Activated CD8-positive, alpha-beta memory T cell treated with anti-CD3 and anti-CD28 coated beads, Interleukin-2, amount 10 ng/mL, durations not matched to agents 7 days and 5 days (primary cell): Measurements from ENCODE around the gene NFATC1. TPM values are rescaled to one million over a fixed set of nuclear protein-coding genes. Genes with fewer than 3 reads are reported as not detected.

ENCODE experiments used
- ATAC-seq: fragments of 150-1000 bp; cut with Tn5 transposase; one replicate; pipeline ENCODE4 v1.10.0; 2021; ENCODE audit warnings: moderate library complexity
- CTCF ChIA-PET: fragments of 350-600 bp; sonication (Branson Sonifier 250); formaldehyde crosslinking; loops from one replicate; lab custom pipeline; 2021; ENCODE audit warnings: antibody characterized with exemption; lab: Charles Lee
- DNase-seq: peaks from one replicate; pipeline ENCODE4 v3.0.0-alpha.2; 2020
- H3K27ac Mint-ChIP-seq: one replicate; pipeline ENCODE4 v1.8.0; 2021; ENCODE audit warnings: mild to moderate bottlenecking, mixed read lengths
- H3K27me3 Mint-ChIP-seq: one replicate; pipeline ENCODE4 v1.8.0; 2021; ENCODE audit warnings: mixed read lengths
- H3K36me3 Mint-ChIP-seq: one replicate; pipeline ENCODE4 v1.8.0; 2021; ENCODE audit warnings: mild to moderate bottlenecking, mixed read lengths
- H3K4me1 Mint-ChIP-seq: one replicate; pipeline ENCODE4 v1.8.0; 2021; ENCODE audit warnings: mixed read lengths
- H3K4me3 Mint-ChIP-seq: one replicate; pipeline ENCODE4 v1.8.0; 2021; ENCODE audit warnings: mild to moderate bottlenecking, moderate library complexity, mixed read lengths
- H3K9me3 Mint-ChIP-seq: one replicate; pipeline ENCODE4 v1.8.0; 2022; ENCODE audit warnings: low read depth, mixed read lengths
- total RNA-seq, 2 experiments: library from RNA; stranded (reverse); gene quantifications; one replicate each; pipeline ENCODE4 v1.2.3, GENCODE V29; 2021

NFATC1 gene
- total RNA-seq, 2 experiments from 2014 or later: 25.7 to 27.8 TPM

- CTCF ChIA-PET: no interaction called here
- Mint-ChIP-seq H3K4me1 (no peaks in the 10 kb centered on the region), H3K4me3 (no peak overlapping the region), H3K9me3 (no peaks in the 10 kb centered on the region), H3K36me3 (no peaks in the 10 kb centered on the region), H3K27me3 (no peaks in the 10 kb centered on the region), H3K27ac (no peak overlapping the region)
- no peak for ATAC-seq
- no peak for DNase-seq
These were observed 58.3 kb downstream of the NFATC1 start for GRCh38 chr18:79453816-79454735.

GRCh38 chr18:79455261-79455660, 59.5 kb downstream of the NFATC1 start:
- Mint-ChIP-seq H3K27ac (no peak overlapping the region), H3K27me3 (no peaks in the 10 kb centered on the region), H3K9me3 (no peaks in the 10 kb centered on the region), H3K4me3 (no peak overlapping the region), H3K4me1 (peaks cover 3% of the 10 kb centered on the region), H3K36me3 (no peaks in the 10 kb centered on the region)
- CTCF ChIA-PET: no interaction called here
- no peak for DNase-seq
- no peak for ATAC-seq

- Mint-ChIP-seq H3K36me3 (no peaks in the 10 kb centered on the region), H3K27me3 (no peaks in the 10 kb centered on the region), H3K4me1 (peaks cover 3% of the 10 kb centered on the region), H3K27ac (no peak overlapping the region), H3K4me3 (no peak overlapping the region), H3K9me3 (no peaks in the 10 kb centered on the region)
- CTCF ChIA-PET: no interaction called here
- no peak for DNase-seq
- no peak for ATAC-seq
These were observed 60.6 kb downstream of the NFATC1 start for GRCh38 chr18:79456105-79456980.

- ATAC-seq (no peak), DNase-seq (no peak)
- Mint-ChIP-seq H3K9me3 (no peaks in the 10 kb centered on the region), H3K4me1 (peaks cover 3% of the 10 kb centered on the region), H3K4me3 (no peak overlapping the region), H3K36me3 (no peaks in the 10 kb centered on the region), H3K27ac (no peak overlapping the region), H3K27me3 (no peaks in the 10 kb centered on the region)
- CTCF ChIA-PET: no interaction called here
These were observed 61.5 kb downstream of the NFATC1 start for GRCh38 chr18:79457239-79457638.

- no peaks in the 10 kb centered on the region for H3K9me3 Mint-ChIP-seq
- DNase-seq: no peak
- no peak overlapping the region for H3K27ac Mint-ChIP-seq
- no peak overlapping the region for H3K4me3 Mint-ChIP-seq
- H3K36me3 Mint-ChIP-seq: no peaks in the 10 kb centered on the region
- CTCF ChIA-PET: no interaction called here
- H3K27me3 Mint-ChIP-seq: no peaks in the 10 kb centered on the region
- no peak for ATAC-seq
- peaks cover 3% of the 10 kb centered on the region for H3K4me1 Mint-ChIP-seq
These were observed 61.9 kb downstream of the NFATC1 start for GRCh38 chr18:79457652-79458051.

- no peaks in the 10 kb centered on the region for H3K36me3 Mint-ChIP-seq
These were observed 62.6 kb downstream of the NFATC1 start for GRCh38 chr18:79458131-79458838.

GRCh38 chr18:79458917-79459803, 63.4 kb downstream of the NFATC1 start:
- ATAC-seq (no peak), DNase-seq (no peak)
- CTCF ChIA-PET: no interaction called here
- Mint-ChIP-seq H3K36me3 (no peaks in the 10 kb centered on the region), H3K9me3 (no peaks in the 10 kb centered on the region), H3K4me1 (peaks cover 3% of the 10 kb centered on the region), H3K4me3 (no peak overlapping the region), H3K27me3 (no peaks in the 10 kb centered on the region), H3K27ac (no peak overlapping the region)

More at GRCh38 chr18:79458131-79458838, 62.6 kb downstream of the NFATC1 start:
- DNase-seq: no peak
- ATAC-seq: no peak
- peaks cover 3% of the 10 kb centered on the region for H3K4me1 Mint-ChIP-seq
- H3K9me3 Mint-ChIP-seq: no peaks in the 10 kb centered on the region
- no peak overlapping the region for H3K27ac Mint-ChIP-seq
- no peak overlapping the region for H3K4me3 Mint-ChIP-seq
- CTCF ChIA-PET: no interaction called here
- H3K27me3 Mint-ChIP-seq: no peaks in the 10 kb centered on the region

- Mint-ChIP-seq H3K4me3 (no peak overlapping the region), H3K9me3 (no peaks in the 10 kb centered on the region), H3K36me3 (no peaks in the 10 kb centered on the region), H3K4me1 (peaks cover 3% of the 10 kb centered on the region), H3K27me3 (no peaks in the 10 kb centered on the region), H3K27ac (no peak overlapping the region)
- CTCF ChIA-PET: no interaction called here
- no peak for ATAC-seq
- DNase-seq: no peak
These were observed 64.3 kb downstream of the NFATC1 start for GRCh38 chr18:79459946-79460480.

GRCh38 chr18:79460481-79461300, 65.0 kb downstream of the NFATC1 start:
- H3K4me3 Mint-ChIP-seq: no peak overlapping the region
- no peaks in the 10 kb centered on the region for H3K27me3 Mint-ChIP-seq
- DNase-seq (no peak), ATAC-seq (no peak)
- CTCF ChIA-PET: no interaction called here
- H3K36me3 Mint-ChIP-seq: no peaks in the 10 kb centered on the region
- H3K4me1 Mint-ChIP-seq: peaks cover 3% of the 10 kb centered on the region
- H3K27ac Mint-ChIP-seq: no peak overlapping the region
- H3K9me3 Mint-ChIP-seq: no peaks in the 10 kb centered on the region

- peaks cover 3% of the 10 kb centered on the region for H3K4me1 Mint-ChIP-seq
- H3K27ac Mint-ChIP-seq: no peak overlapping the region
- H3K9me3 Mint-ChIP-seq: no peaks in the 10 kb centered on the region
- H3K27me3 Mint-ChIP-seq: no peaks in the 10 kb centered on the region
- no peaks in the 10 kb centered on the region for H3K36me3 Mint-ChIP-seq
- CTCF ChIA-PET: no interaction called here
- ATAC-seq (no peak), DNase-seq (no peak)
- no peak overlapping the region for H3K4me3 Mint-ChIP-seq
These were observed 65.9 kb downstream of the NFATC1 start for GRCh38 chr18:79461627-79462026.

GRCh38 chr18:79463424-79463960, 67.8 kb downstream of the NFATC1 start:
- H3K4me1 Mint-ChIP-seq: peaks cover 3% of the 10 kb centered on the region
- H3K27me3 Mint-ChIP-seq: no peaks in the 10 kb centered on the region
- H3K36me3 Mint-ChIP-seq: no peaks in the 10 kb centered on the region
- CTCF ChIA-PET: no interaction called here
- H3K9me3 Mint-ChIP-seq: no peaks in the 10 kb centered on the region
- no peak overlapping the region for H3K4me3 Mint-ChIP-seq
- DNase-seq: no peak
- no peak for ATAC-seq
- H3K27ac Mint-ChIP-seq: no peak overlapping the region
